Mucosa of gallbladder (tissue), 1 donor: ENCODE measurements around the gene RBM17. TPM values are rescaled to one million over a fixed set of nuclear protein-coding genes. Genes with fewer than 3 reads are reported as not detected.
"Not testable (repeated sequence)": the region's sequence is repeated elsewhere in the genome, so short reads cannot be mapped to it uniquely, and the experiment has no call there.

Experiments used
- DNase-seq: peaks from one replicate; pipeline ENCODE4 v3.0.0-alpha.2; 2020; ENCODE audit warnings: low spot score
- total RNA-seq: library from RNA; stranded (reverse); gene quantifications from one replicate; pipeline ENCODE4 v1.2.1, GENCODE V29; 2021
- donor health status: DM: no; HTN: no; CAD: no.

RBM17 gene
- total RNA-seq, 1 donor from 2014 or later = 65.5 TPM

DNA sequence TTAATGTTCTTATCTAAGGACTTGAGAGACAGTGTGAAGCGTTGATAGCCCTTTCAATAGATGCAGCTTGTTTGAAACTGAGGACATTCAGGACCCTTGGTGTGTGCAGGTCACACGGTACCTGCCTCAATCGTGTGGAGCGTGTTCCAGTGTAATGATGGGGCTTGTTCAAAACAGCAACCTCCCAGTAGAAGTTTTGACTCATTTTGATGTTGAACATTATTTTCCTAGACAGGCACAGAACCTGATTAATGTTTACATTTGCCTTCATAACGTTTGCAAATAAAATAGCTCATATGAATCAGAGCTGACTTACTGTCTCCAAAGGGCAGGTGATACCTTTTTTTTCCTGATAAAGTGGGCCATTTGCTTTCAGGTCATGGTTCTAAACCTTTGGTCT, 21.3 kb downstream of the RBM17 start:
- no peak for DNase-seq

DNA sequence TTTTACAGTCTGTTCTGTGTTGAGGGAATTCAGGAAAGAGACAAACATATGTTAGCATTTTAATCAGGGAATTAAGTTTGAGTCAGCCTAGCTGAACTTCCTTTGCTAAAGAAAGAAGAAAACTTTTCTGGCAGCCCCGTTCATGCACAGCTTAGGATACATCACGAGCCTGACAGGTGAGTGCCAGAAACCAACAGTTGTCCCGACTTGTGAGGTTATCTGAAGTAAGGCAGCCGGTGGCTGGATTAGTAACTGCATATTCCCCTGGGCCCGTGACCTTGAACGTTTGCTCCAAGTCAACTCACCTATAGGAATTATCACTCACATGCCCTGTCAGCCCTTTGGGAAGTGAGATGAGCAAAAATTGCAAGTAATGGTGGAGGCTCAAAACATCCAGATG, 24.1 kb downstream of the RBM17 start:
- DNase-seq = no peak

DNA sequence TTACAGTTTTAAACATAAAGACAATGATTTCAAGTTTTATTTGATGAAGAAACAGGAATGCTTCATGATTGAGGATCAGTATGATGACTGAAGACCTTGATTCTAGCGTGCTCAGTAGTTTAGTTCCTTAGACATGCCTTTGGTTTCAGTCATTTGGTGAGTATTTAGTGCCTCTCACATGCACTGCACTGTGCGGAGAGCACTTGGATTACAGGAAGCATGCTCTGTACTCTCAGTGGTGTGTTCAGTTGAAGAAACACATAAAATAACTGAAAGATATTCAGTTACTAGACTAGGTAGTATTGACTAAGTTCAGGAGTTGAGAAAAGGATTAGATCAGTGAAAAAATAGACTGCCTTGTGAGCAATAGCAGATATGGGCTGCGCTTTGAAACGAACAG, 25.5 kb downstream of the RBM17 start:
- DNase-seq = no peak

DNA sequence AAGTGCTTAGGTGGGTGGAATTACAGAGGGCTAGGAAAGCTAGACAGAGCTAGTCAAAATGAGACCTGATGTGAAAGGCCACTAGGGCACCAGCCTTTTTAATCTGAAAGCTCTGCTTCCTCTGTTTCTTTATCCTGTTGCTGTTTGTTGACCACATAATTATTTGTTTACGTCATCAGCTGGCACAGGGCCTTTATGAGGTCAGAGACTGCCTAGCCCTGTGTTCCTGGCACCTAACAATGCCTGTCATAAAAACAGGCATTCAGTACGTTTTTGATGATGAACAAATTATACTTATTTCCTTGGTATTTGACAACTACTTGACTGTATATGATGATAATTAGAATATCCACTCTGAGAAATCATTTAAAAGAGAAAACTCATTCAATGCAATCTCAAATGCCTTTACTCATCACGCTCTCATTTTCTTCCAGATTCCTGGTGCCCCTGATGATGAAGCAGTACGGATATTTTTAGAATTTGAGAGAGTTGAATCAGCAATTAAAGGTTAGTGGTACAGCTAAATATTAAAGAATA, 26.0 kb downstream of the RBM17 start:
- DNase-seq = no peak

DNA sequence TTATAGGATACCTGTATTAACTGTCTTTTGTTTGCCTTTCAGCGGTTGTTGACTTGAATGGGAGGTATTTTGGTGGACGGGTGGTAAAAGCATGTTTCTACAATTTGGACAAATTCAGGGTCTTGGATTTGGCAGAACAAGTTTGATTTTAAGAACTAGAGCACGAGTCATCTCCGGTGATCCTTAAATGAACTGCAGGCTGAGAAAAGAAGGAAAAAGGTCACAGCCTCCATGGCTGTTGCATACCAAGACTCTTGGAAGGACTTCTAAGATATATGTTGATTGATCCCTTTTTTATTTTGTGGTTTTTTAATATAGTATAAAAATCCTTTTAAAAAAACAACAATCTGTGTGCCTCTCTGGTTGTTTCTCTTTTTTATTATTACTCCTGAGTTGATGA, 26.6 kb downstream of the RBM17 start:
- no peak for DNase-seq

DNA sequence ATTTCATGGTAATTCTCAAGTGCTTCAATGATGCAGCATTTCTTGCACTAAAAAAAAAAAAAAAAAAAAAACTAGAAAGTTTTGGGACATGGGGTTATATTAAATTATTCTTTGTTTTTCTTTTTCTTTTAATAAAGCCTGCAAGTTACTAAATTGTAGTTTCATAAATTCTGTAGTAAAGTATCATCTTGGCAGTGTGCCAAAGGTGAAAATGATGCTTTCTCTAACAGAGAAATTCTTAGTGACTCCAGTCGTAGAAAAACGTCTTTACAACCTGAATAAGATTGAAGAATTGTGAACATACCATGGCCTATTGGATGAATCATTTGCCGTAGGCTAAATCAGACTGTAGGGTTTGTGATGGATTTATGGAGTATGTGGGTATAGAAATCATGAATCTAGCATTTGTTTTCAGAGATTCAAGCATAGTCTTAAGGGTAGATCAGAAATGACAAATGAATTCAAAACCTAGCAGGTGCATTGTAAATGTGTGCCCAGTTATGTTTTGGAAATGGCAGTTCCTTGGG, 27.1 kb downstream of the RBM17 start:
- no peak for DNase-seq

DNA sequence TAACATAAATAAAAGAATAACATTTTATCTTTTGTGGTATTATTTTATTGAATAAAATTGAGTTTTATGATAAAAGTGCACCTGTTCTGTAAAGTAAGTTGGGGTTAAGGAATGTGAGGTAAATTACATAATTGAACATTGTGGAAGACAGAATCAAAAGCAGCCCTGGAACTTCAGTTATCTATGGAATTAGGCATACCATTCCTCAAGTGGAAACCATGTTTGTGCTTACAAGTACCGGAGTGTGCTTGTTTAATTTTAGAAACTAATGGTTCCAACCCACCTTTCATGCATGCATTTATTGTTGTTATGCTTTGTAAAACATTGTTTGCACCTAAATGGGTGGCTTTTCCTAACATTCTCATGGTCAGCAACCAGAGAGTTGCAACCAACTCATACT, 28.0 kb downstream of the RBM17 start:
- DNase-seq = no peak

DNA sequence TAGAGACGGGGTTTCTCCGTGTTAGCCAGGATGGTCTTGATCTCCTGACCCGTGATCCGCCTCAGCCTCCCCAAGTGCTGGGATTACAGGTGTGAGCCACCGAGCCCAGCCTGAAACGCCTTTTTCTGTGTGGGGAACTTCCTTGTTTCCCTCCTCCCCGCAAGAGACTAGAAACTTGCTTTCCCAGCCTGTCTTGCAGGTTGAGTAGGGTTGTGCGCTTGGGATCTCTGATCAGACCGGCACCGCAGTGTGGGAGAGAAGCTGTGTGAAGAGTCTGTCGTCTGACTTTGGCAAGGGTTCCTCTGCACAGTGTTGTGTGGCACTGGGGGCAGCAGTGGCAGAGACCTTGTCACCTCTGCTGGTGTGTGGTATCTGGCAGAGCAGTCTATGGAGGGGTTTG, 28.9 kb downstream of the RBM17 start:
- no peak for DNase-seq

DNA sequence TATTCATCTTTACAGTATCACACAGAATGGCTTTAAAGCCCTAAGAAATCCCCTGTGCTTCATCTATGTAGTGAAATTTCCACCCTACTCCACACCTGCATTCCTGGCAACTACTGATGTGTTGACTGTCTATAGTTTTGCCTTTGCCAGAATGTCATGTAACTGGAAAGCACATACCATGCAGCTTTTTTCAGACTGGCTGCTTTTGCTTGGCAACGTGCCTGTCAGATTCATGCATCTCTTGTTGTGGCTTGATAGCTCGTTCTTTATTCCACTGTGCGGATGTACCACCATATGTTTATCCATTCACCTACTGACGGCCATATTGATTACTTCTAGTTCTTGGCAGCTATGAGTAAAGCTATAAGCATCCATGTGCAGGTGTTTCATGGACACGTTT, 30.6 kb downstream of the RBM17 start:
- no peak for DNase-seq

DNA sequence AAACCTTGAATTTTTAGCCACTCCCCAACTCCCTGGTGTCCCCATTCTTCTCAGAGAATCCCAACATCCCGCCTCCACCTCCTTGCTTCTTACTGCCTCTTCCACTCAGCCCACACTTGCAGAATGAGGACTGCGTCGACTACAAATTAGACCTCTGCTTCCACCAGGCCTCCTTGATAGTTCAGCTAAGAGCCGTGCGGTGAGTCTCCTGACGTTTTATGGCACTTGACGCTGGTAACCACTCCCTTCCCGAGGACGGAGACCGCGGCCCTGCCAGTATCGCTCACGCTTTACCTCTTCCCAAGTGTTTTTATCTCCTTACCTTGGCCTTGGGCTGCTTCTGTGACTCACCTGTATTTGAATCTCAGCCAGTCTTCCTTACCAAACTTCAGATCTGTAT, 31.1 kb downstream of the RBM17 start:
- DNase-seq = no peak

DNA sequence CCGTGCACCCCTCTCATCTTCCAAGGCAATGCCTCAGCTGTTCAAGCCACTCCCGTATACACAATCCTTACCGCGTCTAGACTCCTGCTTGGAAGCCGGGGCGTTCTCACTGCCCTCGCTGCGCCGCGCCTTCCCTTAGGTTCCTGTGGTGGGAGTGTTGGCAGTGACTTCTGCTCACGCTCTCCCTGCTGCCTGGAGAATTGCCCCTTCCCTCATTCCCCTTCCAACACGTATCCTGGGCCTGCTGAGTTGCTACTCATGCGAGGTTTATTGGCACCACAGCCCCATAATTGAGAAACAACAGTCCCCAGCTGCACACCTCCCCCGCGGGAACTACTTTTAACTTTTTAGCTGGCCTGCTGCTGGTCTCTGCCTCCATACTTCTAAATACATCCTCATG, 31.9 kb downstream of the RBM17 start:
- DNase-seq = no peak

DNA sequence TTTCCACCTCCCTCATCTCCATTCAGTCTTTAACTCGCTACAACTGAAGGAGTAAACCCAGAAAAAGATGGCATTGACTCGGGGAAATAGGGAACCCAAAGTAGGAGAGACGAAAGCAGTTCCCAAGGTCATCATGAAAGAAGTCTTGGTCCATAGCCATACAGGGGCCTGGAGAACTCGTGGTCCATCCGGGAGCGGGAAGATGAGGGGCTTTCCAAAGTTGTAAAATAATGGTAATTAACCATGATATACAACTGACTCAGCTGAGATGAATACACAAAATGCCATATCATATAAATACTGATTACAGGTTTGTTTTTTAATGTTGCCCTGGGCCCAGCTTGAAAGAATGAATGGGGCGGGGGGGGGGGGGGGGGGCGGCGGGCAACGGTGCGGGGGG, 32.3 kb downstream of the RBM17 start:
- DNase-seq = no peak

DNA sequence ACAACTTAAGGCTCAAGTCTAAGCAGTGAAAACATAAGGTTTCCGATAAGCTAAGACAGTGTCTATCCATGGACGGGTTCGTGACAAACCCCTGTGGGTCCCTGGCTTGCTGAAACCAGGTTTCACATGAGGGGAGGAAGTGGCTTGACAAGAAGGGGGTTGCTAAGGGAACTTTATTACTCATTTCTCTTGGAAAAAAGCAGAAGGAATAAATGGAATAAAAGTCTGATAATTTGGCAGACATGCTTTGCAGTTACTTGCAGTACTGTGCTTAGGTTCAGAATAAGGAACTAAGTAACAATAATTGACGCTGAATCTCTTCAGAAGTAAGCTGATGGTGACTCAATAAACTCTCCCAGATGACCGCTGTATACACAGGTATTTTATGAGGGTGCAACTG, 34.7 kb downstream of the RBM17 start:
- no peak for DNase-seq

DNA sequence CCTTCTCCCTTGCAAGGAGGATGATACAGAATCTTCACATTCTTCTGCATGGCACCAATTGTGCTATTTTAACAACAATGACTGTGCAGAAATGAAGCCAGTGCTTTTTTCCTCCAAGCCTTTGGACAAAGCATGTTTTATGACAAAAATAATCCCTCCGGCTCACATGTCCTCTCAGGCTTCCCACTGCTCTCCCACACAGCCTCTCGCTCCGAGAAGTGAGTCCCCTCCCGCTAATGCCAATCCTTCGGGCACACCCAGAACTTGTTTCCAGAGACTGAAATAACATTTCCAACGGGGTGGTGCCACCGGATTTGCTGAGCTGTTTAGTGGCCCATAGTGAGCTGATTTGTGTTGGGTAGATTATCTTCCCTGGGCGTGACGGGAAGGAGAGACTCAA, 35.8 kb downstream of the RBM17 start:
- DNase-seq = no peak

DNA sequence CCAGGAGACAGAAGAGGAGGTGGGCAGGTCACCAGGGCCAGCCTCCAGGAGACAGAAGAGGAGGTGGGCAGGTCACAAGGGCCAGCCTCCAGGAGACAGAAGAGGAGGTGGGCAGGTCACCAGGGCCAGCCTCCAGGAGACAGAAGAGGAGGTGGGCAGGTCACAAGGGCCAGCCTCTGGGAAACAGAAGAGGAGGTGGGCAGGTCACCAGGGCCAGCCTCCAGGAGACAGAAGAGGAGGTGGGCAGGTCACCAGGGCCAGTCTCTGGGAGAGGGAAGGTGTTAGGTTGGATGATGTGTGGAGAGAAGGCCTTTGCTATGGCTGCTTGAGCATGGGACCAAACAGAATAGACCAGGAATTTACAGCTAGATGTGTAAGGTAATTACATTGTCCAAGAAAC, 38.6 kb downstream of the RBM17 start:
- not testable (repeated sequence) for DNase-seq

DNA sequence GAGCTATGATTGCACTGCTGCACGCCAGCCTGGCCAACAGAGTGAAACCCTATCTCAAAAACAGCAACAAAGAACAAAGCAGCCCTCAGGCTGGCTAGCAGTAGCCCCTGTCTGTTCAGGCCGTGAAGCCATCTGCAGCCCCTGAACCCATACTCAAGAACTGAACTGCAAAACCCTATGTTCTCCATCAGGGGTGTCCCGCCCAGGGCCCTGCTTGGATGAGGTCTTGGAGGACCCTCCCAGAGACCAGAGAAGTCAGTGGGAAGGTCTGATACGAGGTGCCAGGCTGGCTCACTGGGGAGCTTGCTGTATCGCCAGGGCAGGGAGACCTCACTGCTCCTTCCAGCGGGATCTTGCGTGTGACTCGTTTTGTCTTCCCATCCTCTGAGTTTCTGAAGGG, 39.3 kb downstream of the RBM17 start:
- DNase-seq = no peak

DNA sequence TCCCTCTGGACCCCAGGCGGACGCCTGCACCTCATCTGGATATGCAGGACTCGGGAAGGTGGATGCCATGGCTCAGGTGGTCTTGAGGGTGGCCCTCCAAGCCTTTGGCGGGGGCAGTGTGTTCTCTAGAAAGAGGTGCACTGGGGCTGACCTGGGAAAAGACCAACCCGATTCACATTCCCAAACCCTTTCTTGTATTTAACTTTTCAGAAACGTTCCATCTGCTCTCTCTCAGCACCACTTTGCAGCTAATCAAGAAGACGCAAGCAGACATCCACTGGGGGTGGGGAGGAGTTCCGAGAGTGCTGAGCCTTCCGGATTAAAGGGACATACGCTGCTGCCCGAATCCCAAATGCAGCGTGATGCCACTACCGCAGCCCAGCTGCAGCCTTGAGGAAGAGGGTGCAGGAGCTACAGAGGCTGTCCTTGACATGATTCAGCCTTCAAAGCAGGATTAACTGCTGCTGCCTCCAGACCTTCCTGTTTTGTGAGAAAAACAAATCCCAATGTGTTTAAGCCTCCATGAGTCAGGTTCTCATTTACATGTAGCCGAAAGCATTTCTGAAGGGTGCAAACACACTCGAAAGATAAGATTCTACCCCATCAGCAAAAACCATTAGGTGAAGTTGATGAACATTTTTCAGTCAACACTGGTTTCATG, 39.9 kb downstream of the RBM17 start:
- no peak for DNase-seq

DNA sequence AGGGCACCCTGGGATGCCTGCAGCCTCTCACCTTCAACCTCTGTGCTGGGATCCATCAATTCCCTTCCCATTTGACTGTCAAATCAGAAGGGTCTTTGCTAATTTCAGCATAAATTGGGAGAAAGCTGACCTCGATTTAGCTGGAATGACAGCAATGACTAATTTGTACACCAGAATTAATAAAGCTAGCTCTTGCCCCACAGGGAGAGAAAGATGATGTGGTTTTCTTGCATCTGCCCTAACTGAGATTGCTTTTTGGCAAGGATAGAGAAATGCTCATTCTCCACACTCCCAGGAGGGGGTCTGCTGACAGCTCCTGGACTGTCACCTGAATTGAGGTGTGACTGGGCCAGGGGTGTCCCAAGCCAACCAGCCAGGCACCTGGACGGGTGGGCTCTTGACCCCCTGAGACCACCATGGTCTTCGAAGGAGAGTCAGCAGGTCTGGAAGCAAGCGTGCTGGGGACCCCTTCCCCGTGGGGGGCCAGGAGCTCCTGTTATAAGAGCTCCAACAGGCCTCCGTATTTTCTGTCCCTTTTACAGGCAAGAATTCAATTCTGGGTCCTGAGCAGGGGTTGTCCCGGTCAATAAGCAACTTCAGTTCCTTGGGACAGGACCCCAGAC, 42.1 kb downstream of the RBM17 start:
- DNase-seq = no peak

DNA sequence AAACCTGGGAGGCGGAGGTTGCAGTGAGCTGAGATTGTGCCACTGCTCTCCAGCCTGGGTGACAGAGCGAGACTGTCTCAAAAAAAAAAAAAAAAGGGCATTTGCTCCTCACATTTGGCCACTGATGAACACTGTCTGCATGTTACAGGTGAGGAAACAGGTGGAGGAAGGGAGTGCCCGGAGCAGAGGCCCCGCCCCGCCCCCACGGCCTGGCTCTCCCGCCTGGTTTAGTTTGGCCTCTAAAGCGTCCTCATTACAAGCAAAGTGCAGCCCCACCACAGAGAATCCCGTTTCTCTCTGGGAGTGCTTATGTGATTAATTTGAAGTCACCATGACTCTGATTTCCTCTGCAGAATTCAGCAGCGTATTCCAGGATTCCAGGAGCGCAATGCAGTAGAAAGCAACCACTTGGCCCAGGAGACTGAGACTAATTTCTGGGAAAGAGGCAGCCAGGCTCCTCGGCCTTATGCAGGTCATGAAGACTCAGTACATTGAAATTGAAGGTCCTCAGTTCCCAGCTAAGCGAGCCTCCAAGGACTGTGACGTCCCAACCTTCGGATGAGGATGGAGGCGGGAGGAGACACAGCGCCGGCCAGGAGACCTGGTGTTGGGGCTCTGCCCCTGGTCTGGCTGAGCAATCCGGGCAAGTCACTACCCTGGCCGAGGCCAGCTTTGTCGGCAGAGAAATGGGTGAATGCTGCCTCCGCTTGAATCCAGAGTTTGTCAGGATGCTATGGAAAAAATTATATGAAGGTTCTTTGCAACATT, 44.7 kb downstream of the RBM17 start:
- no peak for DNase-seq

DNA sequence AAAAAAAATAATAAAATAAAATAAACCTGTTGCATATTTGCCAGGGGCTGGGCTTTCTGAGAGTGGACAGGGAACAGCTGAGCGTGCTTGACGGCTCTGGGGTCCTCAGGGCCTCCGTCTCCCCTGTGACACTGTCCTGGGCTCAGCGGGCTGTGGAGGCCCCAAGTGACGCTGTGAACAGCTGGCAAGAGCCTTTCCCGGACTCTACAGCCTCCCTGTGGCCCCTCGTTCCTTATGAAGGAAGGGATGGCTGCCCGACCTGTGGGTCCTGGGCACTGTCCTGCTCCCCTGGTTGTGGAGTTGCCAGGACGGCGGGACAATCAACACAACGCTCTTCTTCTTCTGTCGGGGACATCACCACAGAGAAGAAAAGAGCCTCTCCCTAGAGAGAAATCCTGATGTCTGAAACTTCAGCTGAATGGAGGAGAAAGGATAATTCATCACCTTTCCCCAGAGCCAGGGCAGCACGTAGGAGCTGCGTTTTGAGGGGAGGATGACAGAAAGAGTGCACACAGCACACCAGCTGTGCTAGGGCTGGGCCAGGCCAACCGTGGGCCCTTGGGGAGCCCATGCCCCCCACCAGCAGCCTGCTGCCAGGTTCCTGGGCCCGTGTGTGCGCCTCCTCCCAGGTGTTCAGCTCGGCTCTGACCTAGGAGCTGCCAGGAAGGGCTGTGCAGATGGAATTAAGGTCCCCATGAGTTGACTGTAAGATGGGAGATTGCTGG, 45.4 kb downstream of the RBM17 start:
- DNase-seq = no peak

DNA sequence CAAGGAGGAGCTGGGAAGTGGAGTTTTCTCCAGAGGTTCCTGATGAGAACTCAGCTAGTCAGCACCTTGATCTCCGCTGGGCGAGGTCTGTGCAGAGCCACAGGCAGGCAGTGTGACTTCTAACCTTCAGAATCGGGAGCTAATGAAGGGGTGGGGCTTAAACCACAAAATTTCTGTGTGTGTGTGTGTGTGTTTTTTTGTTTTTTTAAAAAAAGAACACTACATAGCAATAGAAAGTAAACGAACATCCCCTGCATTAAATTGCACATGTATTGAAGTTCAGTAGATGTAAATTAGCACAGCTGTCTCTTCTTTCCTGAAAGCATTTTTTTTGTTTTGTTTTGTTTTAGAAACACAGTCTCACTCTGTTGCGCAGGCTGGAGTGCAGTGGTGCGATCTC, 46.2 kb downstream of the RBM17 start:
- DNase-seq = no peak

DNA sequence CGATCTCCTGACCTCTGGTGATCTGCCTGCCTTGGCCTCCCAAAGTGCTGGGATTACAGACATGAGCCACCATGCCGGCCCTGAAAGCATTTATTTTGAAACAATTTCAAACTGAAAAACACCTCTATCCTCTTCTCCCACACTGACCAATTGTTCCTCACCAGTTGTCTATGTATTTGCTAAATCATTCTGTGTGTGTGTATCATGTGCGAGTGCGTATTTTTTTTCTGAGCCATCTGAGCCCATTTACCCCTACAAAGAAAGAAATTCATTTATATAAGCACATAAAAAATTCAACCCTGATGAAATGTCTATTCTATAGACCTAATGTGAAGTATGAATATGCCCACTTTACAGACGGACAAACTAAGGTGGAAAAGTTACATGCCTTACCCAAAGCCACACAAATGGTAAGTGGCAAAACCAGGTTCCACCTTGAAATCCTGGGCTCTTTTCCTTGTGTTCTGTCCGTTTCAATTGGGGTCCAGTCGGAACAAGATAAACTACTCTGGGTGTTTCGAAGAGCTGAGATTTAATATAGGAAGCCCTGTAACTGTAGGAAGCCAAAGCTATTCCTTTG, 46.8 kb downstream of the RBM17 start:
- no peak for DNase-seq
